HG03342 (cell line): ENCODE data around the gene RUFY1.
"Not testable (repeated sequence)": the region's sequence is repeated elsewhere in the genome, so short reads cannot be mapped to it uniquely, and the experiment has no call there.

Experiments used
- ATAC-seq: cut with Tn5 transposase; IDR thresholded peaks from one replicate; pipeline ENCODE4 v1.9.1; 2021; ENCODE audit warnings: mild to moderate bottlenecking, moderate library complexity; ENCODE audit not compliant: unreplicated experiment

RUFY1 gene

DNA sequence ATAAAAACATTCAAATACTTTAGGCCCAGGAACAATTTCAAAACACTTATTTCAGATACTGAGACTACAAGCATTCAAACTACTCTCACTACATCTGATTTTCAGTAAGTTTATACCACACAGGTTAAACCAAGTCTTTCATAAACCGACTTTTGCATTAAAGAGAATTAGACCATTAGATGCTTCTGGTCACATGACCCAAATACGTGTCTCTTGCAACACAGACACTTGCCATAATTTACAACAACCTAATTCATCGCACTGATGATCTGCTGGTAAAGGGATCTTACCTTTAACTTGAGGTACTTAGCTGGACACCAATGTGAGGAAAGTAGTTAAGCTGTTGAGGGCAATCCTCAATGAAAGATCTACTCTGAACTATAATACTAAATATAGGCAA, 69.9 kb downstream of the RUFY1 start:
- ATAC-seq: no peak

DNA sequence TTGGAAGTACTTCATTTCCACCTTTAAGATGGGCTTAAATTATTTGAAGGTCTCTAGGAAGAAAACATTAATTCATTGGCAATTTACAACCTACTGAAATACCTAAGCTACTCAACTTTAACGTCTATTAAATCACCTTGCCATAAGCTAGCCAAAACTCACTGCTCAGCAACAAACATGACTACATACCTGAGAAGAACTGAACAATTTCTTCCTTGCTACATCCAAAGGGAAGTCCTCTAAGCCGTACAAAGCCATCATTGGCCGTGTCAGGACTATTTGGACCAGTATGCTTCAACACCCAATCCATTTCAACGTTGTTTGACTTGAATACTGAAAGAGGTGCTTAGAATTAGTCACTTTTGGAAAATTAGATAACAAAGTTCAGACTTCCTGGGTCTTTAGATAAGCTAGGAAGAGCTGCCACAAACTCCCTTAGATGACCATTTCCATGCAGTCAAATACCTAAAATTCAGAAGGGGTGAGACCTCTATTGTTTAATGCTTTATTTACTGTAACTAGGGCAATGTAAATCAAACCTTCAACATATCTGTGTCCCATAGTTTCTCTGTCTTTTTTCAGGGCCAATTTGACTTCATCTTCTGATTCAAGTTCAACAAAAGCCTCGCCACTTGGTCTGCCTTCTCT, 70.5 kb downstream of the RUFY1 start:
- no peak for ATAC-seq

DNA sequence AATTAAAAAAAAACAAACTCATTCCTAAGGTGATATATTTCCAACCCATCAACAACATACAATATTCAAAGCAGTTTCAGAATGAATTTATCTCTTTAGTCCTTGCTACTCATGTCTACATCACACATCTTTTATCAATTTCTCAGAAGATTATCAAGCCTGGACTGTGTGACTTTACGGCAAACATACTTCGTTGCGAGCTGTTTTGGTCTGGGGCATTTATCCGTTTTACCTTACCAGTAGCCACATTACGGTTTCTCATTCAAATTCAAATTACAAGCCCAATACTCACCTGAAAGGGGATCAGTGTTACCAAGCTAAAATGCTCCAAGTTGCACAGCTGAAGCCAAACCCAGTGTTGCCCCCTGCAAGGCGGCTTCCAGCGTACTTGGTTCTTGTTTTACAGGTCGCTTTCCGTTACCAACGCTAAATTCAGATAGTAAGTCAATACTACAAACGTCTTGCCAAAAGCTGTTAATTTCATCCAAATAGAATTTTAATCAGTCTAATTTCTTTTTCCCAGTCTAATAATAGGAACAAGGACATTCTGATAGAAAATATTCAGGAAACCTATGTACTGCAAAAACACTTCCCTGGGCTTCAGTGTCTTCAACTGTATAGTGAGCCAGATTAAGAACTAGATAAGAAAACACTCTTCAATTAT, 71.3 kb downstream of the RUFY1 start:
- no peak for ATAC-seq

DNA sequence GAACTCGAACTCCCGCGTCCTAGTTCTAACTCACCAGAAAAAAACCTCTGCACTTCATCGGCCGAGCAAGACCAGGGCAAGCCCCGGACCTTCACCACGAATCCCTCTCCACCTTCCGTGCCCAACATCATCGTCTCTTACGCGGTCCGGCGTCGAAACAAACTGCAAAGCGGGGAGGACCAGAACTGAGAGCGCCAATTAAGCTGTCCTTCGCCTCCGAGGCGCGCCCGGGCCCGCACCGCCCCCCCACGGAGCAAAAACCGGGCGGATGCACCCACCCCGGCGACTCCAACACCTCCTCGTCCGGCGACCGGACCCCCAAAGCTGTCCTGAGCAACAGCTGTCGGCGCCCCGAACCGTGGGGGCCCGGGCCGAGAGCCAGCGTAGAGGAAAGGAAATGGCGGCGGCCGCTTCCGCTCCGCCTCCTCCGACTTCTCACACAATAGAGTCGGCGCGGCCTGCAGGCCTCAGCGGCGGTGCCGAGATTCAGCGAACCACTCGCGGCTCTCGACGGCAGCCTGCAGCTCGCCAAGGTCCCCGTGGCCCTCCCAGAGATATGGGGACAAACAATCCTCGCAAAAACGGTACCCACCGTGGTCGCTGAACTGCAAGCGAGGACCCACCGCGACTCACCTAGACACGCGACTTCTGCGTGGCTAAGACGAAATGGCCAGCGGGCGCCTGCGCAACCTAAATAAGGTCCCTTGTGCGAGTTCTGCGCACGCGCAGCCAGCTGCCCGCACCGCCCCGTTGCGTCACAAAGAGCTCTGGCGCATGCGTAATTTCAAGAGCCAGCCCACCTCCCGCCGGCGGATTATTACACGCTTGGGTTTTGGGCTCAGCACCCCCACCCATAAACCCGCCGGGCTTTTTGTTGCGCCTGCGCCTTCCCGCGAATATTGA, 72.9 kb downstream of the RUFY1 start, which contains the start of gene HNRNPH1:
Gene HNRNPH1 (minus strand): TSS at position 669 of the 903 bp plus-strand sequence. CDS start 538 bp downstream, at position 131.
- peak; percentile 74 for ATAC-seq

DNA sequence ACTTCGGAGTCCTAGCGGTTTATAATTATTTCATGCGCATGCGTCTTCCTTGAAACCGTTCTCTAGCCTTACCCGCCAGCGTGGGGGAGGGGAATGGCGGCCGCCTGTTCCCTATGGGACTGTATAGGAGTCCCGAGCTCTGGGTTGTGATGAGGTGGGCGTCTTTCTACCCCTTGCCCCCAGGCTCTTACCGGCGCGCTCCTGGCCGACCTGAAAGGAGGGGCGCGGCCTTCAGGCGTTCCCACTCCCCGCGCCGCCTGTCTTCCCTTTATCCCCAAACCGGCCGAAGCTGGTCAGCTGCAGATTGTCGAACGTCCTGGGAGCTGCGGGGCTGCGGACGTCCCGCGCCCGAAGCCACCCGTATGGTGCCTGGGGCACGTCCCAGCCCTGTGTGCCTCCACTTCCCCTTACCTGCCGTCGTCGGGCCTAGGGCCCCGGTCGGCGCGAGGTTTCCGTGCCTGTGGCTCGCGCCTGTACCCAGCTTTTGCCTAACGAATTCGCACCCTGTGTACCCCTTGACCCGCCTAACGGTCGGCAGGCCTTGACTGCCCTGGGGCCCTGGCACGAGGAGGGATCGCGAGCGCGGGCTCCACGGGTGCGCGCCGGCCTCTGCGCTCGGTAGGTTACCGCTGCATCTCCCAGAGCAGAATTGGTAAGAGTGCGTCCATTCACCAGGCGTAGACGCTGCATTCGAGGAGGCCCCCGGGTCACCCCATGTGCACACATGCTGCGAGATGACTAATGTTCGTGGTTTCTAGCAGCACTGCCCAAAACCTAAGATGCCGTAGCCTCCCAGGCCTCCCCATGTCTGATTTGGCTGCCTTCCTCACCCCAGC, 73.8 kb downstream of the RUFY1 start:
- peak; percentile 12 for ATAC-seq

DNA sequence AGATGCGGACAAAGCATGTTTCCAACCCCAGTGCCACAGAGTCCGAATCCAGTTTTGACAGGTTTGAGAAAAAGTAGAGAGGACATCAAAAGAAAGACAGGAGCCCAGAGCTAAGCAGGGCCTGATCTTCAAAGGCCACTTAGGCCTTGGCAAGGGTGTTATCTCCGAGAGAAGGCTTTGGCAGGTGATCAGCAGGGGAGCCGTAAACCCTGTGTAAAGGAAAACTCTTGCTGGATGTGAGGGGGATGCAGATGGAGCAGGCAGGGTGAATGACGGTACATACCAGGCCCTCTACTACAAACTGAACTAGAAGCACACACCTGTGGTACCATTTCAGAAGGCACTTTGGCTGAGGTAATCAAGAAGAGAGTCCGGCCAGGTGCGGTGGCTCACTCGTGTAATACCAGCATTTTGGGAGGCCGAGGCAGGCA, 74.5 kb downstream of the RUFY1 start:
- ATAC-seq: no peak

DNA sequence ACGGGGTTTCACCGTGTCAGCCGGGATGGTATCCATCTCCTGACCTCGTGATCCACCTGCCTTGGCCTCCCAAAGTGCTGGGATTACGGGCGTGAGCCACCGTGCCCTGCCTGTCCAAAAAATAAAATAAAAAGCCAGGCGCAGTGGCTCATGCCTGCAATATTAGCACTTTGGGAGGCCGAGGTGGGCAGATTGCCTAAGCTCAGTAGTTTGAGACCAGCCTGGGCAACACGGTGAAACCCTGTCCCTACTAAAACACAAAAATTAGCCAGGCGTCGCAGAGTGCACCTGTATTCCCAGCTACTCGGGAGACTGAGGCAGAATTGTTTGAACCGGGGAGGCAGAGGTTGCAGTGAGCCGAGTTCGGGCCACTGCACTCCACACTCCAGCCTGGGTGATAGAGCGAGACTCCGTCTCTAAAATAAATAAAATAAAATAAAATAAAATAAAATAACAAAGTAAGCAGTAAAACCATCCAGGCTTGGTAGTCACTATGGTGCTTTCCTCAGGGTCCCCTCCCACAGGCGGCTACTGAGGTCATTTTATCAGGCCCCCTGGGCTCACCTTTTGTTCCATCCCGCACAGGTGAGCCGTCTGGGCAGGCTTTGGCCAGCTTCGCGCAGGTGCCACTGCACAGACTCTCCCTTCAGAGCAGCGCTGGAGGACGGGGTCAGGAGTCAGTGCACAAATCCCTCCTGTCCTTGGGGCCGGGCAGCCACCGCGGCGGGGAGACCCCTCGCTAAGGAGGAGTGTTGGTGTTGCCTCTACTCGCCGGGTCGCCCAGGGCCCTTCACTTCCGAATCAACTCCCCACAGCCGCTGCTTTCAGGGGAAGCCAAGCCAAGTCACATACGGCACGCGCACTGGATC, 83.4 kb downstream of the RUFY1 start:
- peak; percentile 58 for ATAC-seq

DNA sequence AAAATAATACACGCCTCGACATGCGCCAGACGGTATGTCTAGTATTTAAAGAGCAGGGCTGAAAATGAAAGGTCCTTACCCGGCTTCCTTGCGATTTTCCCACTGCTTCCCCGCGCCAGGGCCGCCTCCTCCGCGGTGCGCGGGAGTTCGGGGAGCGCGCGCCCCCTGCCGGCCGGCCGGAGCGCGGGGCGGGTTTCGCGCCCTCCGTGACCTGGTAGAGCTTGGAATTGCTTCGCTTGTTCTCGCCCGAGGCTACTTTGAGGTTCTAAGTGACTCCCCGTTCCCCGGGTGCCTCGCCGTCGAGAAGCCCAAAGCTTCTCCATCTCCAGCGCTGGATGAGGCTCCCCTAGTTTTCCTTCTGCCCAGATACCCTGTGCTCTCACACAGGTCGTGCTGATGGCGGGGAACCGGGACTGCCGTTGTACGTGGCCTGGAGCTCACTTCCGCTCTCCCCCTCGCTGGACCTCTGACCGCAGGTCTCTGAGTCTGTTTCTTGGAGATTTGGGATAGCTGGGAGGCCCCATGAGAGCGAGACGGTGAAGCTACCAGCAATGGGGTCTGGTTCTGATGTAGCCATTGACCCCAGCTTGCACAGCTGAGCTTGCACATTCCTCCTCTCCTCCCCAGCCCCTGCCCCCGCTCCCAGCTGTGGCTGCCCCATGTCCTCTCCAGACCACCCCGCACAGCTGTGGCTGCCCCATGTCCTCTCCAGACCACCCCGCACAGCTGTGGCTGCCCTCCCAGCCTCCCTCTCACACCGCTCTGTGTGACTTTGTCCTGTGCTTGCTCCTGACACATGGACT, 84.2 kb downstream of the RUFY1 start:
- peak; percentile 87 for ATAC-seq

DNA sequence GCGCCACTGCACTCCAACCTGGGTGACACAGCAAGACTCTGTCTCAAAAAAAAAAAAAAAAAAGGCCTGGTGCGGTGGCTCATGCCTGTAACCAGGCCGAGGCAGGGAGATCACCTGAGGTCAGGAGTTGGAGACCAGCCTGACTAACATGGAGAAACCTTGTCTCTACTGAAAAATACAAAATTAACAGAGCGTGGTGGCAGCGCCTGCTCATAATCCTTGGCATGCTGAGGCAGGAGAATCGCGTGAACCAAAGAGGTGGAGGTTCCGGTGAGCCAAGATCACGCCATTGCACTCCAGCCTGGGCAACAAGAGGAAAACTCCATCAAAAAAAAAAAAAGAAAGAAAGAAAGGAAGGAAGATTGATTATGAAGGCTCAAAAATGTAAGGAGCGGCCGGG, 88.9 kb downstream of the RUFY1 start:
- ATAC-seq: not testable (repeated sequence)

DNA sequence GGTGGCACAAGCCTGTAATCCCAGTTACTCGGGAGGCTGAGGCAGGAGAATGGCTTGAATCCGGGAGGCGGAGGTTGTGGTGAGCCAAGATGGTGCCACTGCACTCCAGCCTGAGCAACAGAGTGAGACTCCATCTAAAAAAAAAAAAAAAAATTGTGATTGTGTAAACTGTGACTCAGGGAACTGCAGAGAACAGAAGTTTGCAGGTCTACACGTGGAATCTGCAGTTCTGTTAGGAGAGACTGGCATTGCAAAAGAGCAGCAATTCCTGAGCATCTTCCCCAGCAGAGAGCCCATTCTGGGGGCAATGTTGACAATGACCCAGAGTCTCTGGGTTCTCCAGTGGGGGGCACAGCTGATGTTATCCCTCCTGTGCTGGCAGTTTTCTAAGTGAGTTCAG, 91.4 kb downstream of the RUFY1 start:
- ATAC-seq: not testable (repeated sequence)

DNA sequence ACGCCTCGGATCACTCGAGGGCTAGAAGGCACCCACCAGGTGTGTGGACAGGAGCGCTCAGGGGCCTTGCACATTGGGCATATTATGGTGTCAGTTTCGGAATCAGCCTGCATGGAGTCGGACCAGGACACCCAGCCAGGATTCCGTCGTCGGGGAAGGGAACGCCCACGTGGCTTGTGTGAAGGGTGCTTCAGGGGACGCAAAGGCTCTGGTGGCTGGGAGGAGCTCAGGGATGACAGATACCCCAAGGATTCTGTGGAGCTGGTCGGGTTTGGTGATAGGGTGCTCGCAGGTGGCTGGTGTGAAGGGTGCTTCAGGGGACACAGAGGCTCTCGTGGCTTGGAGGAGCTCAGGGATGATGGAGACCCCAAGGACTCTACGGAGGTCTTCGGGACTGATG, 92.3 kb downstream of the RUFY1 start:
- not testable (repeated sequence) for ATAC-seq

DNA sequence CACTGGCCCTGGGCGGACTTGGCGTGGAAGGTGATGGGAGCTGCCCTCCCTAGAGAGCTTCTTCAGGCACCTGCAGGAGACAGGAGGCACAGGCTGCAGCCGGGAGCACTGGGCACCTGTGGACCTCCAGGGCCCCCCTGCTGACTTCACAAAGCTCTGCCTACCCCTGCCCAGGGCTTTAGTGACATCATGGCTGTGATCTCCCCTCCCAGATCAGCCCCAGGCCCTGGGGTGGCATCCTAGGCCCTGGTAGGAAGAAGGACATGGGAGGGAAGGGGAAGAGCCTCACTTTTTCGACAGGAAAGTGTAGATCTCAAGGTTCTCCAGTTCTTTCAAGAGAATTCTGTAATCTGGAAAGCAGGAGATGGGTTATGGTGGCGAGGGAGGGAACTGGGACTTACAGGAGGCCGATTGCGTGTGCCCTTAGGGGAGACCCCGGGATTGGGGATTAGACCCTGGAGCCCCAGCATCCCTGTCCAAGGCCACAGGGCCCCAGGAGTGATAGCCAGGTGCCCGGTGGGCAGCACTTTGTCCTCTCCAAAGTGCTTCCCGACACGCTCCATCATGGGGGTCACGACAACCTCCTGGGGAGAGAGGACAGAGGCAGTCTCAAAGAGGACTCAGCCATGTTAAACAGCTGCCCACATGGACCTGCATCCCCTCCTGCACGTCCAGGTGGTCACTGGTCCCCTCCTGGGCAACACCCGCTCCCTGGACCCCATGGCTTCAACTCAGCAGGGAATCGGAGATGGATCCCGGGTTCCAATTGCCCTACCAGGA, 93.0 kb downstream of the RUFY1 start:
- not testable (repeated sequence) for ATAC-seq

DNA sequence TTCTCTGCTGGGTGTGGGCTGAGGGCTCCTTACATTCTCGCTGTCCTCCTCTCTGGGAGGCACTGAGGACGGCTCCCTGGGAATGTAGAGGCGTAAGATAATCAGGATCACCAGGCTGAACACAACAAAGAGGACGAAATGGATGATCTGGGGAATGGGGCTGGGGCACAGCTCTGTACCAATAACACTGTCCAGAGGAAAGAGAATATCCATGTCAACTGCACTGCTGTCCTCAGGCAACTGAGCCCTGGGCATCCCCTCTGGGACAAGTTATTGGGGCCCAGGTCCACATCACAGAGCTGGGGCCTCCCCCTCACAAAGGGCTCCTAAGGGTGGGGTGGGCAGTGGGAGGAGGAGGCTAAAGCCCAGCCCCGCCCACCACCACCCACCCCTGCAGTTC, 94.4 kb downstream of the RUFY1 start:
- not testable (repeated sequence) for ATAC-seq

DNA sequence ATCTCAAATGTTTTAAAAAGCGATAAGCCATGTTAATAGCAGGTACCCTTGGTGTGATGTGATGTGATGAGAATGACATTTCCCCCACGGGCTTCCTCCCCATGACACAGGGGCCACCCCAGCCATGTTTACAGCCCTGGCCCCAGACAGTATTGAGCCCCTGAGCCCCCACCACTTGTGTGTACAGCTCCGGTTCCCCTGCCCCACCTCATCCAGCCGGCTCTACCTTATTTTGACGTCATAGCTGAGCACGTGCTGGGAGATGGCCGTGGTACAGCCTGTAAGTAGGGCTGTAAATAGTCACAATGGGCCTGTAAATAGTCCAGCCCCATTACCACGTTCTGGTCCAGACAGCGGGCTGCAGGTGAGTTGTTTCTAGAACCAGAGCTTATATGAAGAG, 98.1 kb downstream of the RUFY1 start:
- no peak for ATAC-seq

DNA sequence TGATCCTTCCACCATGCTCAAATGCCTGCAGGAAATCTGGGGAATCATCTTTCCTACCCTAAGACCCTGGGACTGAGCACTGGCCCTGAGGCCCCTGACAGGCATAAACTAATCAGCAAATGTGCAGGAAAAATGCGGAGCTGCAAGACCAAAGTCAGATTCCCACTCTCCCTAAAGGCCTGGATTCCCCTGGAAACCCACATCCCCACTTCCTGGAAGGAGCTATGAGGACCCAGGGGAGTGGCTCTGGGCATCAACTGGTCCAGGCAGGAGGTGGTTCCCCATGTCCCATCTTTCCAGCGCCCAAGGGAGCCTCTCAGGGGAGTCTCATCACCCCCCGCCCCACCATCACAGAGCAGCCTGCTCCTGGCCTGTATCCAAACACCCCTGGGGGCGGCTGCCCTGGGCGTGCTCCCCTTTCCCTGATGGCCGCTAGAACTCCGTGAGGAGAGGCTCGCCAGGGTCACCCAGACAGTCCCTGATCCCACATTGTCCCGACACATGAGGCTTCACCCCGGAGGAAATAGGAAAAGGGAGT, 98.9 kb downstream of the RUFY1 start:
- ATAC-seq: not testable (repeated sequence)

DNA sequence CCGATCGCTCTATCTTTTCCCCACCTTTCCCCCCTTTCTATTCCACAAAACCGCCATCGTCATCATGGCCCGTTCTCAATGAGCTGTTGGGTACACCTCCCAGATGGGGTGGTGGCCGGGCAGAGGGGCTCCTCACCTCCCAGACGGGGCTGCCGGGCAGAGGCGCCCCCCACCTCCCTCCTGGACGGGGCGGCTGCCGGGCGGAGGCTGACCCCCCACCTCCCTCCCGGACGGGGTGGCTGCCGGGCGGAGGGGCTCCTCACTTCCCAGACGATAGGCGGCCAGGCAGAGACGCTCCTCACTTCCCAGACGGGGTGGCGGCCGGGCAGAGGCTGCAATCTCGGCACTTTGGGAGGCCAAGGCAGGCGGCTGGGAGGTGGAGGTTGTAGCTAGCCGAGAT, 99.9 kb downstream of the RUFY1 start:
- ATAC-seq: not testable (repeated sequence)

DNA sequence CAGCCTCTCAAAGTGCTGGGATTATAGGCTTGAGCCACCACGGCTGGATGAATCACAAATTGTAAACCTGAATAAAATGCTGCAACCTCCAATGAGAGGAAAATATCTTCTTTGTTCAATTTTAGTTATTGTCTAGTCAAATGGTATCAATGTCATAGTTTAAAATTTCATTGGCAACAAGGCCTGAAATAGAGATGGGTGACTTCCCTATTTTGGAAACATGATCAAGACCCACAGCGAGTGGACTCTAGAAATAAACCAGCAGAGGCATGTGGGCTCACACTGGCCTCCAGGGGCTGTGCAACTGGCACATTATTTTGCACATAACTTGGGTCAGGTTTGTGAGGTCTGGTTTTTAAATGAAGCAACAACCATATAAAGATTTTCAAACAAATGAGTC, 102.8 kb downstream of the RUFY1 start:
- ATAC-seq: not testable (repeated sequence)
